HK-2 (cell line): ENCODE measurements around the gene UBE2QL1.

ENCODE experiments used
- DNase-seq: peaks from one replicate; pipeline ENCODE4 v3.0.0-alpha.2; 2018; ENCODE audit not compliant: unreplicated experiment

UBE2QL1 gene

GRCh38 chr5:6478793-6479192 is 30.1 kb downstream of the UBE2QL1 start:
- DNase-seq = no peak

- no peak for DNase-seq
Observed at GRCh38 chr5:6480133-6481051, 31.7 kb downstream of the UBE2QL1 start.

- DNase-seq = no peak
Observed at GRCh38 chr5:6482735-6483134, 34.1 kb downstream of the UBE2QL1 start.

GRCh38 chr5:6483880-6484382 is 35.3 kb downstream of the UBE2QL1 start:
- no peak for DNase-seq

- no peak for DNase-seq
Observed at GRCh38 chr5:6484446-6484845, 35.8 kb downstream of the UBE2QL1 start.

- no peak for DNase-seq
Observed at GRCh38 chr5:6484899-6485298, 36.2 kb downstream of the UBE2QL1 start.

GRCh38 chr5:6485441-6485840 is 36.8 kb downstream of the UBE2QL1 start:
- DNase-seq = no peak

GRCh38 chr5:6486074-6486473 is 37.4 kb downstream of the UBE2QL1 start:
- DNase-seq = no peak

- DNase-seq = no peak
Observed at GRCh38 chr5:6487081-6487480, 38.4 kb downstream of the UBE2QL1 start.

- DNase-seq = no peak
Observed at GRCh38 chr5:6488021-6488420, 39.4 kb downstream of the UBE2QL1 start.

GRCh38 chr5:6489643-6490185 is 41.1 kb downstream of the UBE2QL1 start:
- no peak for DNase-seq

GRCh38 chr5:6490246-6490645 is 41.6 kb downstream of the UBE2QL1 start:
- no peak for DNase-seq

GRCh38 chr5:6490693-6491092 is 42.0 kb downstream of the UBE2QL1 start:
- no peak for DNase-seq

- no peak for DNase-seq
Observed at GRCh38 chr5:6491196-6491918, 42.7 kb downstream of the UBE2QL1 start.

- DNase-seq = no peak
Observed at GRCh38 chr5:6491919-6492290, 43.2 kb downstream of the UBE2QL1 start.

- no peak for DNase-seq
Observed at GRCh38 chr5:6492934-6493333, 44.3 kb downstream of the UBE2QL1 start.

- DNase-seq = no peak
Observed at GRCh38 chr5:6493681-6494454, 45.2 kb downstream of the UBE2QL1 start.

- DNase-seq = no peak
Observed at GRCh38 chr5:6494939-6495338, 46.3 kb downstream of the UBE2QL1 start.

GRCh38 chr5:6495433-6496206 is 47.0 kb downstream of the UBE2QL1 start:
- DNase-seq = no peak

GRCh38 chr5:6496207-6496584 is 47.5 kb downstream of the UBE2QL1 start:
- no peak for DNase-seq

GRCh38 chr5:6496636-6497035 is 48.0 kb downstream of the UBE2QL1 start:
- no peak for DNase-seq
